Testis (tissue), 2 donors: ENCODE results near the gene C22orf23.
A peak's percentile ranks its signal among the peaks of the same experiment; 100 is the strongest.

Source experiments
- POLR2A ChIP-seq: fragments of 450-650 bp; IDR thresholded peaks from one replicate; pipeline ENCODE4 v1.6.1; 2017; ENCODE audit warnings: antibody characterized with exemption, mild to moderate bottlenecking, moderate library complexity
- TF ChIP-seq, protein P1 (sequence below), 3 experiments: fragments of 450-650 bp in 2 of 3; fragments of 200-600 bp in 1 of 3; sonication (generic) in 1 of 3; IDR thresholded peaks; one replicate each; pipeline ENCODE4 v1.5.1; 2016 to 2019; ENCODE audit warnings: antibody characterized with exemption in 3 of 3, mild to moderate bottlenecking in 2 of 3, moderate library complexity in 1 of 3

DNA sequence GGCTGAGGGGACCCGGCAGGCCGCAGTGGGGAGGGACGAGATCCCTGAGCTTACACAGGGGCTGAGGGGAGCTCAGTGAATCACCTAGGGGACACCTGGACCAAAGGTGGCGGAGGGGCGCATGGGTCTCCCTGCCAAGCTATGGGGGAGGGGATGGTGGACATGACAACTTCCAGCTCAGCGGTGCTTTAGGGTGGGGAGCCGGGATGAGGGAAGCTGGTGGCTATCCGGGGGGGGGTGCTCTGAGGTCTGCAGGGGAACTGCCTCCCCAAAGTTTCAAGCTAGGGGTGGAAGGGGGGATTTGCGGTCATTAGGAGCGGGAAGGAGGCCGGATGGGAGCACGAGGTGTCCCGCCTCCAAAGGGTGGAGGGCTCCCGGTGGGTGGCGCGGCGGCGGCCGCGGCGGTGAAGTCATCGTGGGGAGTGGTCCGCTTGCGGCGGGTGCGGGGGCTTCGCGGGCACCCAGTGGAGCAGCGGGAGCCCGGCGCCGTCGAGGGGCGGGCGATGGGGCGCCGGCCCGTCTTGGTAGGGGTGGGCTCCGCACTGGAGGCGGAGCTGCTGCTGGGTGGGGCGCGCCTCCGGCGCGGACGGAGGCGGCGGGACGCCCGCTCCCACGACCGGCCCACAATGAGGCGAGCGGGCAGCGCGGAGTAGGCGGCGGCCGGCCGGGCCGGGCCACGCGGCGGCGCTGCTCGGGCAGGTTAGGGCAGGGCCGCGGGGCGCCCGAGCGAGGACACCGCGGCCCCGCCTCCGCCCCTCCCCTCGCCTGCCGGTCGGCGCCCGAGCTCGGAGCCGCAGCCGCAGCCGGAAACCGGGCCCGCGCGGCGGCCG is 47.7 kb downstream of the C22orf23 start, which contains the start of gene MICALL1:
- TF ChIP-seq, protein P1, sequence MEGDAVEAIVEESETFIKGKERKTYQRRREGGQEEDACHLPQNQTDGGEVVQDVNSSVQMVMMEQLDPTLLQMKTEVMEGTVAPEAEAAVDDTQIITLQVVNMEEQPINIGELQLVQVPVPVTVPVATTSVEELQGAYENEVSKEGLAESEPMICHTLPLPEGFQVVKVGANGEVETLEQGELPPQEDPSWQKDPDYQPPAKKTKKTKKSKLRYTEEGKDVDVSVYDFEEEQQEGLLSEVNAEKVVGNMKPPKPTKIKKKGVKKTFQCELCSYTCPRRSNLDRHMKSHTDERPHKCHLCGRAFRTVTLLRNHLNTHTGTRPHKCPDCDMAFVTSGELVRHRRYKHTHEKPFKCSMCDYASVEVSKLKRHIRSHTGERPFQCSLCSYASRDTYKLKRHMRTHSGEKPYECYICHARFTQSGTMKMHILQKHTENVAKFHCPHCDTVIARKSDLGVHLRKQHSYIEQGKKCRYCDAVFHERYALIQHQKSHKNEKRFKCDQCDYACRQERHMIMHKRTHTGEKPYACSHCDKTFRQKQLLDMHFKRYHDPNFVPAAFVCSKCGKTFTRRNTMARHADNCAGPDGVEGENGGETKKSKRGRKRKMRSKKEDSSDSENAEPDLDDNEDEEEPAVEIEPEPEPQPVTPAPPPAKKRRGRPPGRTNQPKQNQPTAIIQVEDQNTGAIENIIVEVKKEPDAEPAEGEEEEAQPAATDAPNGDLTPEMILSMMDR (IDR thresholded peaks at IDR 0.05) = peak in 1 of 3 experiments; percentile 31
- no peak for TF ChIP-seq POLR2A
